A204.1 (cell line): ENCODE measurements around the gene CDK12.

ENCODE experiments used
- FAIRE-seq: peaks from 2 replicates; lab custom pipeline; 2012; peaks lifted over from hg19 to GRCh38; lab: Jason Lieb, UNC

Gene CDK12

DNA sequence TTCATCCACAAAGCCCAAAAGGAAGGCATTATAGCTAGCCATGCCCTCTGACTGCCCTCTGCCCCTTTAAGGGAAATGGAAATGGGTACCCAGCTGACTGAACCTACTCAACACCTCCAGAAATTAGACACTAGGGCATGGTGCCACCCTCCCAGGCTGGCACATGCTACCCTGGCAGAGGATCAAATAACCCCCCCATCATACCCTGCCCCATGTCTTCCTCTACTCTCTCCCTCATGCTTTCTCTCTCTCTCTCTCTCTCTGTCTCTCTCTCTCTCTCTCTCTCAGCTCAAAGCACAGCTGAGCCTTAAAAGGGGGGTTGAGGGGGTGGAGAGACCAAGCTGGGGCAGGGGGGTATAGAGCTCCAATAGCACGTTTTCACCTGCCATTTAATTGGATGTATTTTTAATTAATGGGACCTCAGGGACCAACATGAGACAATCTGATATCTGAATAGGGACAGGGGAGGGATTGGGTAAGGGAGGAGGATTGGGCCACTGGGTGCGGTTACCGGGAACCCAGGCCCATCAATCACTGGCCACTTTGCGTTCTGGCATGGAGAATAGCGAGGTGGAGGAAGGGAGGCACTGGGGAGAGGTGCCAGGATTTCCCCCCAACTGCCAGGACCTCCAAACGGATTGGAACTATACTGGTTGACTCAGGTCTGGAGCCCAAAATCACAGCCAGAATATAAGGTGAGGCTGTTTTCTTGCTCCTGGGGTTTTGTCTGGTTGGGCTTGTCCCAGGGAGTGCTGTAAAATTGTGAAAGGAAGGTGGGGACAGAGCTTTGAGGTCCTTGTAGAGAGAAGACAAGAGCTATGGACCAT lies 88.7 kb downstream of the CDK12 start:
- FAIRE-seq, result no peak

DNA sequence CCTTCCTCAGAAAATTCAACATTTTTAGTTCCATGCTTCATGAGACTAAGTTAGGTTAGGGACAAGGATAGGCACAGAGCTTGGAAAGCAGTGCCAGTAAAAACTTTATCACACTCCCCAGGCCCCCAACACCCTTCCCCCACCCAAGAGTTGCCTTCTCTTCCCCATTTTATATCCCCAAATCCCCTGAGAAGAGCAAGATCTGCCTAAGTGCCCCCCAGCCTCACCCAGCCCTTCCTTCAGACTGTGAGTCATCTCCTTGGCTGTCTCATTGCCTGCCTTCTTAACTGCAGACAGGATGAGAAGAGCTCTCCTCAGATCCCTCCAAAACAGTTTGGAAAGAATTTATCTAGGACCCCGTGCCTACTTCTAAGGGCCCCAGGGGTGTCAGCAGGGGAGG lies 90.6 kb downstream of the CDK12 start:
- FAIRE-seq, result no peak

DNA sequence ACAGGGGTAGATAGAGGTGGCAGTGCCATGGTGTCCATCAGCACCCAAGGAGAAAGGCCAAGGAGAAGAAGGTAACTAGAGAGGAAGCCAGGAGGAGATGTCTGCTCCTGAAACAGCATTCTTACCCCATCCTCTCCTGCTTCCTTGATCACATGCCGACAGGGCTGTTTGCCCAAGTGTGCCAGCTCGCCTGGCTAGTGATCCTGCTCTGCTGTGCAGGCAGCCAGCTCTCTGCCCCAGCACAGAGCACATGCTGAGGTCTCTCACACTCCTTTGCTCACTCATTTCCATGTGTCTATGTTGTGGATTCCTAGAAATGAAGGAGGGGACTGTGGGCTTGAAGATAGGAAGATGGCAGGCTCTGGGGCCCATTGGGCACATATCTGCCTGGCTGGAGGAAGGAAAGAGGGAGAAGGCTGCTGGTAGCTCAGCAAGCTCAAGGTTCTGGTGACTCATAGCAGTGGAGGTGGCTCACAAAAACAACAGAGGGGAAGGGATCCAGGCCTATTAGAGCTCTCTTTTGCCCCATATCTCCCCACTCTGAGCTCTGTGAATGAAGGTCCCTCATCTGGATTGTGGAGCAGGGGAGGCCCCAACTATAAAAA lies 92.2 kb downstream of the CDK12 start:
- FAIRE-seq, result no peak

DNA sequence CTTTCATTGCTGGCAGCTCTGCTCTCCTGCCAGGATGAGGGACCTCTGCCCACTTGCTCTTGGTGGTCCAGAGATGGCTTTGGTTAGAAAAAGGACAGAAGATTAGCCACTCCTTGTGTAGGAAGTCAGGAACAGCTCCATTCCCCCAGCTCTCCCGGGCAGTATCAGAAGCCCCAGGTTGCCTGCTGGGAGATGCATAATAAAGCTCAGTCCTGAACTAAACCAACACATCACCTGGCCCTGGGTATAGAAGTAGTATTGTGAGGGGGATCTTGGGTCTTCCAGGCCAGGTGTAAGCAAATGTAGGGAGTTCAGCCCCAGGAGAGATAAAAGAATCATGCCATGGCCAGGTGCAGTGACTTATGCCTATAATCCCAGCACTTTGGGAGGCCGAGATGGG lies 94.1 kb downstream of the CDK12 start:
- no peak for FAIRE-seq

DNA sequence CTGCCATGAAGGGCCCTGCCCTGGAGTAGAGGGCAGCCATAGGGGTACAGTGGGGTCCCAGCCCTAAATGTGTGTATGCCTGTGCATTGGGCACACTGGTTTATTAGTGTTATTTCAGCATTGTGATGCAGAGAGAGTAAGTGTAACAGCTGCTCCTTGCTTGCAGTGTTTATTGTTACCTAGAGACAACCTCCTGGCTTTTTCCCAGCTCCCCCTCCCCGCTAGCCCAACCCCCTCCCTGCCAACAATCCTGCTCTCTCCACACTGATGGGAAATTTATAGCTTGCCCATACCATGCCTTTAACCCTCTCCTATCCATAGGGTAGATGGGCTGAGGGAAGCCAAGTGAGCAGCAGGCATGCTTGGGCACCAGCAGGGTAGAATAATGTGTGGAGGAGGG lies 95.1 kb downstream of the CDK12 start:
- FAIRE-seq, result no peak

DNA sequence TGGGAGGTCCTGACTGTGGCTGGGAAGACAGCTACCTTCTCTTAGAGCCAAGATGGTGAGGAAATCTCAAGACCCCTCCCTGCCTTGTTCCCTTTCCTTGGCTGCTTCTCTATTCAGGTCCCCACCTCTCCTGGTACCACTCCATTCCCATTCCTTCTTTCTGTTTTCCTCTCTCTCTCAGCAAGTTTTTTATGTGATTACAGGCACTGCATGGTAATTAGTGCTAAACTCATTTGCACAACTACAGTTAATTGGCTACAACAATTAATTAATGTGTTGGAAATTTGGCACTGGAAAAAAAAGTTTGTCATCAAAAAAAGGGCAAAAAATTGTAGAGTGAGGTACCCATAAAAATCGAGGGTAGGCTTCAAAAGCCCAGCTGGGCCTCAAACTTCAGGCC lies 101.1 kb downstream of the CDK12 start:
- no peak for FAIRE-seq

DNA sequence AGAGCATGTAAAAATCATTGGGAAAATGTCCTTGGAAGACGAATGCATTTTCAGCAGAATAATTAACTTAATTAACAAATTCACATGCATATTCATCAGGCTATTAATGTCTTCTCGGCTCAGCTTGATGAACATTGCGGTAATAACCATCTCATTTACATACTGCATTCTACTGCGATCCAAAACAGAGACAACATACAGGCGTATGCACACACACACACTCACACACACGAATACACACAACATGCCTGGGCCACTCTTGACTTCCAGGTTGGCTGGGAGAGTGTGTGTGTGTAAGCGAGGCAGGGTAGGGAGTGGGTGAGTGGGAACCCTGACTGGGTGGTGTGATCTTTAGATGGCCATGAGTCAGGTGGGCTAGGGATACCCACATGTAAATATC lies 101.7 kb downstream of the CDK12 start:
- no peak for FAIRE-seq

DNA sequence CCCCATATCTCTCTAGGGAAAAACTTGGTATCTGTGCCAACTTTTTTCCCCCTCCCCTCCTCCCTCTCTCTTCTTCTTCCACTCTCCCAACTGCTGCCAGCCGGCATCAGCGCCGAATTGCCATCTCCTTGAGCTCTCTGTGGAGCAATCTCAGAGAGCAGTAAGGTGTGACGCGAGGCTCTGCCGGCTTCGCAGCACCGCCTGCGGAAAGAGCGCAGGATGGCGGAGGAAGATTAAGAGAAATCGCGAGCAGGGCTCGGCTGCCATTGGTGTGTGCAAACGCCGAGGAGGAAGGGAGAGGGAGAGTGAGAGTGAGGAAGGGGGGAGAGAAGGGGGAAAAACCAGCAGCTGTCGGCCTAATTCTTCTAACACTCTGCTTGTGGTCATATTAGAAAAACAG lies 102.2 kb downstream of the CDK12 start:
- FAIRE-seq, result no peak

DNA sequence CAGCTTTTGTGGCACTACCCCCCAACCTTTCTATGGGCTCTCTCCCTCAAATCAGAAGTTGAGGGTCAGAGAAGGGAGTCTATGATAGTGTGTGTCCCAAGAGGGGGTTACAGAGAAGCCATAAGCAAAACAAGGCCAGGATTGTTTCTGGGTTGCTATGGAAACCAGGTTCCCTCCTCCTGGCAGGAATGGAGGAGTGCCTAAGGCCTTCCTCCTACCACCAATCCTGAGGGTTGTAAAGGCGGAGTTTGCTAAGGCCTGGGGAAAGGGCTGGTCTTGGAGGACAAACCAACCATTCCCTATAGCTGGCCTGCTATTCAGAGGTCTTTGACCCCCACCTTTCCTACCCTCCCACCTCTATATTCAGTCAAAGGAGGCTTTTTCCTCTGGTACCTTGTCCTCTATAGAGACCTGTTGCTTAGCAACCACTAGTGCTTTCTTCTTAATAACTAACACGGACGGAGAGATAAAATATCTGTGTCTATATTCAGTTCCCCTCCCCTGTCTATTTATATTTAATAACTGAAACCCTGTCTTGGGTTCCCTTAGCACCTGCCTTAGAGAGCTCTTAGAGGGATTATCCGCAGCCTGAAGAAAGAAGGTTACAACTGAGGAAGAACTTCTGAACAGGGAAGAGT lies 103.0 kb downstream of the CDK12 start:
- FAIRE-seq, result no peak

DNA sequence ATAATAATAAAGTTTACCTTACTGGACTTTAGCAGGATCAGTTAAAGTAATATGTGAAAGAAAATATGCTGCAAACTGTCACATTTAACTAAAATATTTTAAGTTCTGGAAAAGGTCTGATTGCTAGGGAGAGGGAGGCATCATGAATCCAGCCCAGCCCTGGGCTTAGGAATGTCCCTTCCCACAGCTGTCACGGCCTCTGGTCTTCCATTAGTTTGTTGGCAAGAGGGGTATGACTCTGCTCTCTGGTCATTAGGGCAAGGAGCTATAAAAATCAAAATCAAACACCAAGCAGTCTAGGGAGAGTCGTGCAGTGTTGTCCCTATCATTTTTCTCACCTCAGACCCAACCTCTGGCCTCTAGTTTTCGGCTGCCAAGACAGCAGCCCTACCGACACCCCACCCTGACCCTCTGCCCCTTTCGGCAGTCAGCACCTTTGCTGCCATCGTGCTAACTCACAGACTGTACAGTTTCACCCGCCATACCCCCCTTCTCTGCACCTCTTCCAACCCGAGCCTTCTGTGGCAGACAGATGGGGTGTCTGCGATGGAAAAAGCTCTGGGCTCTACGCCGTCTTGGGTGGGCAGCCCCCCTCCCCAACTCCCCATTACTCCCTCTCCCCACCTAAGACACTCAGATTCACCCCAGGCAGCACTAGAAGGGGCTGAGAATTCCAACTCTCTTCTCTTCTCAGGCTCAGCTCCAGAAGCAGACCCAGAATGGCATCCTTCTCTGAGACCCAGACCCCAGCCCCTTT lies 105.0 kb downstream of the CDK12 start:
- no peak for FAIRE-seq

DNA sequence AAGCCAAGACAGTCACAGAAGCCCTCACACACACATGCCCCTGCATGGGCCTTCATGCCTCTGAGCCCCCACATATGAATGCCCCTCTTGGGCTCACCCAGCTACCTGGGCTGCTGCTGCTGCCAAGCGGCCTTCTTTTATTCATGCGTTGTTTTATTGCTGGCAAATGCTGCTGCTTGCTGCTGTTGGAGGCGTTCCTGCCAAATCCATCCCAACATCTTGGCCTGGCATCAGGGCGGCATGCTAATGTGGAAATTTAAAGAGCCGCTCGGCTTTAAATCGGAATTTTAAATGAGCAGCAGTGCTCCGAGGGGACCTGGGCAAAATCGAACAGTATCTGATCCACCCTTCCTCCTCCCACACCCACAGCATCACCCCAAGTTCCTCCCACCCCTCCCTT lies 107.4 kb downstream of the CDK12 start:
- FAIRE-seq, result no peak

DNA sequence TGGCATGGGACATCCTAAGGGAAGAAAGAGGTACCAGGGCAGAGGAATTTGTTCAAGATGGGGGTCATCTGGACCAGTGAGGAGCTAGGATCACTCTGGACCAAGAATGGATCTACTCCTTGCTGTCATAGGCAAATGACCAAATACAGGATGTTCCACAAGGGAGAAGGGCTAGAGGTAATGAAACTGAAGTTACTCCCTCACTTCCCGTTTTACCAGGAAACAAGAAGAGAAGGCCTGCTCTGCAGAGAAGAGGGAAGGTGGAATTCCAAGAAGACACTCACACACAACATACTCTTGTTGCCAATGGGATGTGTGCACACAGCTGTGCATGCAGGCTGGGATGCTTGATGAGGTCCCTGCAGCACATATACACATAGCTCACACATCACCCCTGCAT lies 107.8 kb downstream of the CDK12 start:
- no peak for FAIRE-seq

DNA sequence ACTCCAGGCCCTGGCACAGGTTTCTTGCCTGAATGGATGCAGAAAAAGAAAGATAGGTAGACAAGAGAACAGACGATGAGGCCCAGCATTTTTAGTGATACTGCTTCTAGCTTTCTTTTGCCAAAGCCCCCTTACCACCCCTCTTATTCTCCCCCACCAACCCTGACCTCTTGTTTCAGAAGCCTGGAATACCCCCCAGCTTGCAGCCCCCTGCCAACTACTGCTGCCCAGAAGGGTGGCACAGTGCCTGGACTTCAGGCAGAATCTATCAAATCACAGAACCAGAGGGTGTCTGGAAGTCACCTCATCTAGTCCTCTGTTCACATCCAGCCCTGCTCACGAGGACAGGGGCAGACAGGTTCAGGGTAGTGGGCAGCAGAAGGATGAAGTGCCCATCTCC lies 110.8 kb downstream of the CDK12 start:
- FAIRE-seq, result no peak

DNA sequence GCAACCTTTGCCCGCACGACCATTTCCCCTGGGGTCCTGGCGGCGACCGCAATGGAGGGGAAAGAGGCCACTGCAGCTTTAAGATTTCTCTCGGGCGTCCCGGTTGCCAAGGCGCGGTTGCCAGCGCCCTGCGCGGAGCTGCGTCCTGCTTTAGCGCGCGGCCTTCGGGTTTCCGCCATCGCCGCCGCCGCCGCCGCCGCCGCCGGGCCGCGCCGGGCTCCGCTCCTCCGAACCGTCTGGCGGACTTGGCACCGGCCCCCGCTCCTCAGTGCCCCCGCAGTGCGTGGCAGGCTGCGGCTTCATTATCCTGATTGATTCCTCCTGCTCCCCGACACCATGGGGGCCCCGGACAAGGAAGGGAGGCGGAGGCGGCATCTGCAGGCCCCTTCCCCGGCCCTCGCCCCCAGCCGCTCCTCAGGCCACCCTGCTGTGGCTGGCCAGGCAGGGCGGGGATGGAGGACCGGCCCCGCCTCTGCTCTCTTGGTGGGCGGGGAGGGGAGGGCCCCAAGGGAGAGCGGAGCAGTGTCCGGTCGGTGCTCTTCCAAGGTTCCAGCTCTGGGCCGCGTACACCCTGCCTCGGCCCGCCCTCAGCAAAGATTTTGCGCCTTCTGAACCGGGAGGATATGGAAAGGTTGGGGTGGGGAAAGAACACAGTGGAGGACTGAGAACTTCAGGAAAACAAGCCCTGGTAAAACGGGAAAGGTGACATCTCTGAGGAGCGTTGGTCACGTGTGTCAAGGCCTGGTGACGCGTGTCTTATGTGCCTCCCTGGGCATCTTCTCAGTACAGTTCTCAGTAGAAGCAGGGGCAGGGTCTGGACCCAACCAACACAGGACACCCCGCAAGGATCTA lies 112.4 kb downstream of the CDK12 start:
- no peak for FAIRE-seq

DNA sequence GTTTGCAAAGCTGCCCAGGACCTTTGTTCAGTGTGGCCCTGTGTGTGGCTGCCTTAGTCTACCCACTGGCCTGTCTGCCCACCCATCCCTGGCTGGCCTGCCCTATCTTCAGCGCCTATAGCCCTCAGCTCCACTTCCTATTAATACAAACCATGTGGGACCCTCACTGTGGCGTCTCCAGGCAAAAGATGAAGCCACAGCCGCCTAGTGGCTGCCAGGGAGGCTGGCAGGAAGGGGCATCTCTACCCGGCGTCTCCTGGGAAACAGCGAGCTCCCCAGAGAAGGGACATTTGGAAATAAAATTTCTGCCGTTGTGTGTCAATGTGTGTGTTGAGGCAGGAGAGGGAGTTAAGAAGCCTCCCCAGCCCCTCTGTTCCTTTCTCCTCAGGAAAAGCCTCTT lies 114.9 kb downstream of the CDK12 start:
- FAIRE-seq, result no peak

DNA sequence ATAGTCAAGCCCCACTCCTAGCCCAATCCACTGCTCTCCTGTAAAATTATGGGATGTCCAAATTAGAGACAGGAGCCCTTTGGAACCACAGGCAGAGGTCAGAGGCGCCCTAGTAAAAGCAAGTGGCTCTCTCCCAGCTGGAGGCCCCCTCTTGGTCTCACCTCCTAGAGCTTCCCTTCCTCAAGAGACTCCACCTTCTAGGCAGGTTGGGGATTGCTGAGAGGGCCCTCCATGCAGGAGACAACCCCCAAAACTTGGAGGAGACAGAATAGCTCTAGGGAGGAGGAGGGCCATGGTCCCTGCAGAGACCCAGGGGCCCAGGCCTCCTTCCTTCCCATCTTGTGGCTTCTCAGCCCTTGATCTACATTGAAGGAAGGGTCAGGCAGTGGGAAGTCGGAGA lies 117.0 kb downstream of the CDK12 start:
- no peak for FAIRE-seq

DNA sequence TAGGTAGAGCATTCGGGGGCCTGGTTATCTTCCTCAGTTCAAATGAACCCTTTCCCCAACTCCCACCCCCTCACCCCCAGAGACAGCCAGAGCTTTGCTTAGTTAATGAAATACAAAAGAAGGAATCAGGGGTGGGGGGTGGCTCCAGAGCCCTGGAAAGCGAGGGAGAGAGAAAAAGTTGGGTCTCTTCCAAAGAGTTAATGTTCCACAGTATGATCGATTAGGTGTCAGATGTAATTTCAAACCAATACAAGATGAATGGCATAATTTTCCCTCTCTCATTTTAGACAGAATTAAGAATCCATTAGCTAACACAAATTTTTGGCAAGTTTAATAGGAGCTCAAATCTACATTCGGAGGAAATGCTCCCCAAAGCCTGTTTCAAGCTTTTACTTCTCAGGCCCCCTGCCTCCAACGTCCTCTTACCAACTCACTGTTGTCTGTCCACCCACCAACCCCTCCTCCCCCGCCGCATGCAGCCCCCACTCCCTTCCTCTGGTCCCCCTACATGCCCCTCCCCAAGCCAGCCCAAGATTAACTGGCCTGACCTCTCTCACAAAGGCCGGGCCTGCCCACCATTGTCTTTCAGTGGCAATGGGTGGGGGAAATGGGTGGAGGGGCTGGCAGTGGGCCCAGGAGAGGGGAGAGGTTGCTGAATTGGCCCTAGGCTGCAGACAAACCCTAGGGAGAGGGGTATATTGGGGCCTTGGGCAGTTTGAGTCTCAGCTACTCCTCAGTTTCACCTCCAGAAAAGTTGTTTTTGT lies 118.2 kb downstream of the CDK12 start:
- FAIRE-seq, result no peak

DNA sequence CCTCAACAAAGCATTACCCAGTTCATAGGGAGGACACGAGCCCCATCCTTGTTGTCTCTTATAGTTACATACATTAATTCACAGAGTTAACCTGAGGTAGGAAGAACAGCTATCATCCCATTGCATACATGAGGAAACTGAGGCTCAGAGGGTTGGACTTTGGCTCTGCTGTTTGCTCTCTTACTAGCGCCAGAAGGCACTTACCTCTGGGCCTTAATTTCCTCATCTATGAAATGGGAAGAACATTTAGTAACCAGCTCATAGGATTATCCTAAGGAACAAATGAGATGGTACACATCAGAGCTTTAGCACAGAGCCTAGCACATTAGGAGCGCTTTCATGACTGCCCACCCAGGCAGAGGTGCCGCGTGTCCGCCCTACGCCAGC lies 118.8 kb downstream of the CDK12 start:
- FAIRE-seq, result no peak

DNA sequence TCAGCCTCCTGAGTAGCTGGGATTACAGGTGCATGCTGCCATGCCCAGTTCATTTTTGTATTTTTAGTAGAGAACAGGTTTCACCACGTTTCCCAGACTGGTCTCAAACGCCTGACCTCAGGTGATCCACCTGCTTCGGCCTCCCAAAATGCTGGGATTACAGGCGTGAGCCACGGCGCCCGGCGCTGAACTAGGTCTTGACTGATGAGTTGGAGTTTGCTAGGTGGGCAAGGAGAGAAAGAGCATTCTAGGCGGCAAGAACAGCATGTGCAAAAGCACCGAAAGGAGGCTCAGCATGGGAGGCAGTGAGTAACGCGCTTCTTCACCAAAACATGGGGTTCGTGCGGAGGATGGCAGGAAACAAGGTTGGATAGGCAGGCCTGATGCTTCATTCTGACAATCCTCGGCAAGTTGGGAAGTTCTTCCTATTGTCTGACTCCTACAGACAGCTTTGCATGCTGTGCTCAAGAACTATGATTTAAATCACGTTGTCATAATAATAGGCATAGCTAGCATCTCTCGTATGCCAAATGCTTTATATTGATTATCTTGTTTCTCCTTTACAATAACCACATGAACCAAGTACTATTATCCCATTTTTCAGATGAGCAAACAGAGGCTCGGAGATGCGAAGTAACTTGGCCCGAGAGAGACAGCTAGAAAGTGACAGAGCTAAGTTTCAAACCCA lies 119.9 kb downstream of the CDK12 start:
- FAIRE-seq, result no peak

DNA sequence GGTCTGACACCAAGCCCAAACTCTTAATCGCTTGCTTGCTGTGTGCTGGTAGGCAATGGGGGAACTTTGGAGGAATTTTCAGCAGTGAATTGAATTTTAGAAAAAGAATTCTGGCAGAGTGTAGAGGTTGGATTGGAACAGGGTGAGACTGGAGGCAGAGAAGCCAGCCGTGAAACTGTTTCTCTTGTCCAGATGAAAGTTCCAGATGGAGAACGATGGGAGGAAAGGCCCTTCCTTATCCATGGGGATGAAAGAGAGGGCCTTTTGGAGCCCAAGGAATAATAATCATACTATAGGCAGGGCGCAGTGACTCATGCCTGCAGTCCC lies 120.4 kb downstream of the CDK12 start:
- no peak for FAIRE-seq

DNA sequence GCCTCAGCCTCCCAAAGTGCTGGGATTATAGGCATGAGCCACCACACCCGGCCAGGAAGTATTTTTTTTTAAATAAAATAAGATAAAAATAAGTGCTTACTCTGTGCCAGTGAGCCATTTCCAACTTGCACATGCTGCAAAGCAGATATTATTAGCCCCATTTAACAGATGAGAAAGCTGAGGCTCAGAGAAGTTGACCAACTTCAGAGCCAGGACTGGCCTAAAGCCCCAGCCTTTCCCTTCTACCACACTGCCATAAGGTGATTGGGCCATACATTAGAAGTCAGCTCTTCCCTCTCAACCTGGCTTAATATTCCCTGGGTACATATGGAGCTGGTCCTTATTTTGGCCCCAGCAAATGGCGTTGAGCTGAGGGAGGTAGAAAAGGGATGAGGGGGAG lies 121.4 kb downstream of the CDK12 start:
- FAIRE-seq, result no peak
